DND-41 (cell line): ENCODE data around the gene DENND1A.

ENCODE experiments used
- CTCF ChIP-seq: IDR thresholded peaks from 2 replicates; pipeline ENCODE4 v1.5.1; 2012; ENCODE audit warnings: borderline replicate concordance, low read length, moderate library complexity, mild to moderate bottlenecking; ENCODE audit not compliant: poor library complexity, severe bottlenecking; ENCODE audit errors: extremely low read depth
- EZH2 ChIP-seq: IDR thresholded peaks from 3 replicates; pipeline ENCODE4 v1.6.1; 2012; ENCODE audit warnings: borderline replicate concordance, low read depth, mild to moderate bottlenecking, moderate library complexity, low read length, inconsistent platforms; ENCODE audit not compliant: severe bottlenecking

- no peak for TF ChIP-seq CTCF
- TF ChIP-seq EZH2 = no peak
Measured at GRCh38 chr9:123392802-123393201, 537.1 kb downstream of the DENND1A start.
